ENCODE data around the gene GNG12.

GNG12 gene

GRCh38 chr1:67784545-67785186, 48.6 kb downstream of the GNG12 start:
- DNase-seq (ENCODE audit: low read depth): no peak

- DNase-seq (ENCODE audit: low read depth): no peak
Measured at GRCh38 chr1:67780637-67781036, 52.6 kb downstream of the GNG12 start.

- no peak for DNase-seq (ENCODE audit: low read depth)
Measured at GRCh38 chr1:67777440-67777839, 55.8 kb downstream of the GNG12 start.

- DNase-seq (ENCODE audit: low read depth): no peak
Measured at GRCh38 chr1:67777016-67777415, 56.3 kb downstream of the GNG12 start.

- no peak for DNase-seq (ENCODE audit: low read depth)
Measured at GRCh38 chr1:67773462-67773861, 59.8 kb downstream of the GNG12 start.

GRCh38 chr1:67771749-67772148, 61.5 kb downstream of the GNG12 start:
- DNase-seq (ENCODE audit: low read depth): no peak

GRCh38 chr1:67771152-67771551, 62.1 kb downstream of the GNG12 start:
- no peak for DNase-seq (ENCODE audit: low read depth)

- DNase-seq (ENCODE audit: low read depth): no peak
Measured at GRCh38 chr1:67769633-67770256, 63.5 kb downstream of the GNG12 start.

- DNase-seq (ENCODE audit: low read depth): no peak
Measured at GRCh38 chr1:67768480-67768879, 64.8 kb downstream of the GNG12 start.

GRCh38 chr1:67767103-67767782, 66.0 kb downstream of the GNG12 start:
- no peak for DNase-seq (ENCODE audit: low read depth)

- DNase-seq (ENCODE audit: low read depth): no peak
Measured at GRCh38 chr1:67766141-67766978, 66.9 kb downstream of the GNG12 start.

GRCh38 chr1:67764633-67765032, 68.6 kb downstream of the GNG12 start:
- no peak for DNase-seq (ENCODE audit: low read depth)

- DNase-seq (ENCODE audit: low read depth): no peak
Measured at GRCh38 chr1:67761730-67762129, 71.5 kb downstream of the GNG12 start.

GRCh38 chr1:67761091-67761490, 72.2 kb downstream of the GNG12 start:
- DNase-seq (ENCODE audit: low read depth): no peak

GRCh38 chr1:67760030-67760821, 73.0 kb downstream of the GNG12 start:
- DNase-seq (ENCODE audit: low read depth): no peak

- no peak for DNase-seq (ENCODE audit: low read depth)
Measured at GRCh38 chr1:67759692-67760029, 73.6 kb downstream of the GNG12 start.

GRCh38 chr1:67759066-67759465, 74.2 kb downstream of the GNG12 start:
- DNase-seq (ENCODE audit: low read depth): no peak

- no peak for DNase-seq (ENCODE audit: low read depth)
Measured at GRCh38 chr1:67755619-67756018, 77.6 kb downstream of the GNG12 start.

GRCh38 chr1:67755160-67755559, 78.1 kb downstream of the GNG12 start:
- no peak for DNase-seq (ENCODE audit: low read depth)

- no peak for DNase-seq (ENCODE audit: low read depth)
Measured at GRCh38 chr1:67754526-67754920, 78.7 kb downstream of the GNG12 start.

- no peak for DNase-seq (ENCODE audit: low read depth)
Measured at GRCh38 chr1:67753776-67754525, 79.3 kb downstream of the GNG12 start.

Data from stimulated activated CD8-positive, alpha-beta memory T cell treated with anti-CD3 and anti-CD28 coated beads, Interleukin-12 subunit alpha, Interleukin-12 subunit beta, amount 100 ng/mL, for 4 hours (primary cell).